NCI-H446 treated with DMSO at 0.1 percent for 48 hours (cell line): ENCODE measurements around the gene CHST11.

Experiments
- DNase-seq: peaks from one replicate; lab custom pipeline; 2025; lab: John Stamatoyannopoulos, UW

The CHST11 gene

DNA sequence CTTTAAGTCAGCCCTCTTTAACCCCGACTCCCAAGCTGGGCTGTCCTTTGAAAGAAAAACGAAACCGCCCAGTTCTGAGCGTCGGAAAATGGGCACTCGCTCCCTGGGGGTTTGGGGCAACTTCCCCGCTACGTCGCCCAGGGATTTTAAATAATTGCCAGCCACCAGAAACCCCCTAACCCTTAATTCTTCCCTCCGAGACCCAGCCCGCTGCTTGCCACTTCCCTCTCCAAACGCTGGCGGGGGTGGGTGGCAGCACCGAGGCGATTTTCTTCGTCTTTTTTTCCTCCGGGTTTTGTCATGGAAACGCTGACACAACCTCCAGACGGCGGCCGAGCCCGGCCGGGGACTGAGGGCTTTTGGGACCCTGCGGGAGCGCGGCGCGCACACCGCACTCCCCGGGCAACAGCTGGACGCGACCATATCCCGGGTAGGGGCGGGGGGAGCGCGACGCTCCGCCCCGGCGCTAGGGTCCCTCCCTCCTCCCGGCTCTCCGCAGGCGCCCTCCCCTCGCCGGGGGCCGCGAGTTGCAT lies at the start of gene CHST11:
Gene CHST11 (plus strand): TSS at position 532 of the 533 bp plus-strand sequence.
- DNase-seq: peak; percentile 50

DNA sequence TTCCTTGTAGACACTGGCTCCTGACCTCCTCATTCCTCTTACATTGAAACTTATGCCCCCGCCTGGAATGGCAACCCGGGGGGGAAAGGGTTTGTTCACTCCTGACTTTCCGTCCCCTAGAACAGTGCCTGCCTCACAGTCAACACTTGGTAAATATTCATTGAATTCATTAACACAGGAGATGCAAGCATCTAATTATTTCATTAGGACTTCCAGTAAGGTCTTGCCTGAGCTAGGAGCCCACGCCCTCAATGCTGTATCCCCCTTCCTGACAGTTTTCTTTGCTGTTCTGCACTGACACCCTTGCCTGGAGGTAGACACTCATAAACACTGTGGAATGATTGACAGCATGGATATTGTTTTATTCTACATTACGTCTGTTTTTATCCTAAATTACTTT lies 49.3 kb upstream of the CHST11 start:
- DNase-seq: no peak

DNA sequence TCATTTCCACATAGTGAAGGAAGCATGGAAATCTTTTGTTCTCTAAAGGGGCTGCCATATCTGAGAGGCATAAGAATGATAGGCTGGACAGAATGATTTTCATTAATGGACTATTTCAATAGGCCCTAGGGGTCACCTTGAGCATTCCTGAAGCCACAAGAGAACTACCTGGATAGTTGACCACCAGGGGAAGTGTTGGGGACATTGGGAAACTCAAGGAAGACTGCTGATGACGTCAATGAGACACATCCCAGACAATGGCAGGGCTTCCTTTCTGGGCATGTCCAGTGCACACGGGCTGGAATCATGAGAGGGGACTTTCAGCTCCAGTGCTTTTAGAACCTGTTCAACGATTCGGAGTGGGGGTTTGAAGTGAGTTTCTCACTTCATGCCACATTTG lies 48.8 kb upstream of the CHST11 start:
- DNase-seq: no peak

DNA sequence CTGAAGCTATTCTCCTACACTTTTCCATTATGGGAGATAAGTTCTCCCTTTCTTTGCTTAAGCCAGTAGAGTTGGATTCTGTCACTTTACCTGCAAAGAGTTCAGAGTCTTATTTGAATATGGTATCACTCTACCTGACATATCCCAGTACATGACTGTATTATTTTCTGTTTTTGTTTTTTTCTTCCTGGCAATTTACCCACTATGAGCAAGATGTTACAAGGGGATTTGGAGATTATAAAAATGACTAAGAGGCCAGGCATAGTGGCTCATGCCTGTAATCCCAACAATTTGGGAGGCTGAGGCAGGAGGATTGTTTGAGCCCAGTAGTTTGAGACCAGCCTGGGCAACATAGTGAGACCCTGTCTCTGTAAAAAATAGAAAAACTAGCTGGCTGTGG lies 46.4 kb upstream of the CHST11 start:
- no peak for DNase-seq

DNA sequence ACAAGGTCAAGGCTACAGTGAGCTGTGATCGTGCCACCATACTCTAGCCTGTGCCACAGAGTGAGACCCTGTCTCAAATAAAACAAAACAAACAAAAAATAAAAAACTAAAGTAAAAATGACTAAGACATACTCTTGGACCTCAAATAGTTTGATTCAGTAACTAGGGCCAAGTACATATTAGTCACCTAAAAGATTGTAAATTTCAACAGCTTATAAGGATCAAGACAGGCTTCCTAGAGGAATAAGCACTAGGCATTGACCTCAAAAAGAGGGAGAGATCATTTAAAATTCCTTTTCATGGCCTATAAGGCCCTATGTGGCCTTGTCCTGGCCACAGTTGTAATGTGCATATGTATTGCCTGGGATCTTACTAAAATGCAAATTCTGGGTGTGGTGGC lies 46.0 kb upstream of the CHST11 start:
- no peak for DNase-seq

DNA sequence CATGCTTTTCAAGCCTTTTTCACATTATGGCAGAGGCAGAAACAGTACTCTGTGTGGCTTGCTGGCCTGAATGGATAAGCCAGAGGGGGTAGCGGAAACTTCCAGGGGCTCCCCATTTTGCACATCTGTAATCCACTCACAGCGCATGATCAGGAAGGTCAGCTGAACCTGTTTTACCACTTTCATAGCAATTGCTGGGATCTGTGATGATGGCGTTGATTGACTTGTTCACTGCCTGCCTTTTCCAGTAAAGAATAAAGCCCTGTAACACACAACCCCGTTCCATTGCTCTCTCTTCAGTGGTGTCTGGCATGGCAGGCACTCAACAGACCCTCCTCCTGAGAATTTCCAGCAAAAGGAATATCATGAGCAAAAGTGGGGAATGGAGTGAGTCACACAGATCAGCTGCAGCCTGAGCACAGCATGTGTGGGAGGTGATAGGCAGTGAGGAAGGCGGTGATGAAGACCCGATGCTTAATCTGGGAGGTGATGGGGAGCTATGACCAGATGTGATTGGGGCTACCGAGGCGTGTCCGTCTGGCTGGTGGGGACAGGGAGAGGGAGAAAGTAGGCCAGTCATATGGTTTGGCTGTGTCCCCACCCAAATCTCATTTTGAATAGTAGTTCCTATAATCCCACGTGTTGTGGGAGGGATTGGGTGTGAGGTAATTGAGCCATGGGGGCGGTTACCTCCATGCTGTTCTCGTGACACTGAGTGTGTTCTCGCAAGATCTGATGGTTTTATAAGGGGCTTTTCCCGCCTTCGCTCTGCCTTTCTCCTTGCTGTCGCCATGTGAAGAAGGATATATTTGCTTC lies 44.7 kb upstream of the CHST11 start:
- DNase-seq: no peak

DNA sequence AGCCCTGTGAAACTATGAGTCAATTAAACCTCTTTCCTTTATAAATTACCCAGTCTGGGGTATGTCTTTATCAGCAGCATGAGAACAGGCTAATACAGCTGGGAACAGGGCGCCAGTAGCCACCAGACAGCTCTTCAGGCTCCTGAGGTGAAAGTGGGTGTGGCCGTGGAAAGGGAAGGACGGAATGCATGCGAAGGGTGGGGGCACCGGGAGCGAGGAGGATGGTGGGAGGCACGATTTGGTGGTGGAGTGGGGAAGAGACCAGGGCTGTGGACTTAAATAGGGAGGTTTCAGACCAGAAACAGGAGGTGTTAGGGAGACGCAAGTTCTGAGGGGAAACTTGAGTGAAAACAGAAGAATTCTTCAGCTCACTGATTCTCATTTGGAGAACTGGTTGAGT lies 44.1 kb upstream of the CHST11 start:
- DNase-seq: no peak

DNA sequence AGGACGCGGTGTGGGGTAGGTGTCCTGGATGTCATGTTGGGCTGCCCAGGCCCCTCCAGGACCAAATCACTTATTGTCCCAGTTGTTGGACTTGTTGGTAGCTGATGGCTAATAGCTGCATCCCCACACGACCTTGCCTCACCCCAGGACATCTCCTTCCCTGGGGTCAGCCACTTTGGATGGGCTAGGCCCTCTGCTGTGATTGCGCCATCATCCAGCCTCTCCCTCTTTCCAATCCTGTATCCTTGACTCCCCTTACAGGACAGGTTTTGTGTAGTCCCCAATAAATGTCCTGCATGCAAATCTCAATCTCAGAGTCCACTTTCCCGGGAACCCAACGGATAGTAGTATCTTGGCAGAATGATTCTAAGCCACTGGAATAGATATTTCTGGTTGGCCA lies 43.4 kb upstream of the CHST11 start:
- DNase-seq: no peak

DNA sequence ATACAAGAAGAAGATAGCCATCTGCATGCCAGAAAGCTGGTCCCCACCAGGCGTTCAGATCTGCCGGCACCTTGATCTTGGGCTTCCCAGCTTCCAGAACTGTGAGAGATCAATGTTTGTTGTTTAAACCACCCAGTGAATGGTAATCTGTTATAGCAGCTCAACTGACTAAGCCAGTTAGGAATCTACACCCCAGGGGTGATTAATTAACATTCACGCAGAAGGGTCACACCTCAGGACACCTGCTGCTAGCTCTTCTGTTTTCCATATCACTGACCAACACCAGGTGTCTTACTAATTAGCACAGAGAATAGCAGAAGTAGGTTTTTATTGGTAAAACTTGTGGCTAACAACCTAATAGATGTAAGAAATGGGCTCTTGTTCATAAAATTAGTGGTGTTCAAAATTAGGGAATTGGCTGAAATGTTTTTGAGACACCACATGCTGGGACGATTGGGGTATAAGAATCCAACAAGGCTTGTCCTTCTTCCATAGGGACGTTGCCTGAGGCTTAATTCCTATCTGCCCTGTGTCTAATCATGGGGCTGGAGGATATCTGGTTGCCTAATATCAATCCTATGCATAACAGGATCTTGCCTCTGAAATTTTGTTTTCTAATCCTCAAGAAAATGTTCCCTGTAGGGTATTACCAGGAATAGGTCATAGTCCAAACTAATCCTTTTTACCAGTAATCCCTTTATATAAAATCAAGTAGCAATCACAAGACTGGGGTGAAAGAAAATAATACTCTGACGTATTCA lies 42.0 kb upstream of the CHST11 start:
- DNase-seq: no peak

DNA sequence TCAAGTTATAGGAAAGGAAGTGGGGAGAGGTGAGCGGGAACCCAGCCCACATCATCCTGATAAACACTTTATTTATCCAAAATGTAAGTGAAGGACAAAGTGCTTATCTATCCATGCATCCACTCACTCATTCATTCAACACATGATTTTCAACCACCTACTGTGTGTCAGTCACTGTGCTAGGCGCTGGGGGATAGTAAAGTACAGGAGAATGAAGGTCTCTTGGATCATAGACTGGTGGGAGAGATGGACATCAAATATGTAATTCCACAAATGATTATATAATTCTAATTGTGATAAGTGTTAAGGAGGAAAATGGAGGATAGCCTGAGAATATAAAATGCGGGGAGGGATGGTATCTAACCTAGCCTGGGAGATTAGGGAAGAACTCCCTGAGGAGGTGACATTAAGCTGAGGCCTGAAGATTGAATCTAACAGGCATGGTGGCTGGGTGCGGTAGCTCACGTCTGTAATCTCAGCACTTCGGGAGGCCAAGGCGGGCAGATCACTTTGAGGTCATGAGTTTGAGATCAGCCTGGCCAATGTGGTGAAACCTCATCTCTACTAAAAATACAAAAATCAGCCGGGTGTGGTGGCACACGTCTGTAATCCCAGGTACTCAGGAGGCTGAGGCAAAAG lies 41.3 kb upstream of the CHST11 start:
- no peak for DNase-seq

DNA sequence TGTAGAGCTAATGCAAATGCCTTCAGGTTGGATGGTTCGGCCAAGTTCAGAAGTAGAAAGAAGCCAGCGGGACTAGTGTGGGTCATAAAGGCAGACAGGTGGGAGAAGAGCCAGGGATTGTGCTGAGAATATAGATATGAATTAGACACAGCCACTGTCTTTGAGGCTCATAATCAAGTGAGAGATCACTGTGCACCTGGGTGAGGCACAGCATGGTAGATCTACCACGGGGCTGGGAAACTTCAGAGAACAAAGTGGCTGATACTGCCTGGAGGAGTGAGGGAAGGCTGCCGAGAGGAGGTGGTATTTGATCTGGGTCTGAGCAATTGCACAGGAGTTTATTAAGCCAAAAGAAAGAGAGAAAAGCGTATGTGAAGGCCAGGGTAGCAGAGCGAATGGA lies 40.6 kb upstream of the CHST11 start:
- DNase-seq: no peak

DNA sequence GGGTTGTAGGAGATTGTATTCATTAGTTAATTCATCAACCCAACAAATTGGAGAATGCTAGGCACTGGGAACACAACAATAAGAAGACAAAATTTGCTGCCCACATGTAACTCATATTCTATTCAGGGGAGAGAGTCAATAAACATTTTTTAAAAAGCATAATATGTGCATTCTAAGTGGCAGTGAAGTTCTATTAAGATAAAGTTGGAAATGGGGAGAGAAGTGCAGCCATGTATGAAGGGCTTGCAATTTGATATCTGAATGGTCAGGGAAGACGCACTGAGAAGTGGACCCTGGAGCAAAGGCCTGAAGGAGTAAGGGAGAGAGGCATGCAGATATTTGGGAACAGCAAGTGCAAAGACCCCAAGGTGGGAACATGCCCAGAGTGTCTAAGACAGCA lies 40.2 kb upstream of the CHST11 start:
- DNase-seq: no peak

DNA sequence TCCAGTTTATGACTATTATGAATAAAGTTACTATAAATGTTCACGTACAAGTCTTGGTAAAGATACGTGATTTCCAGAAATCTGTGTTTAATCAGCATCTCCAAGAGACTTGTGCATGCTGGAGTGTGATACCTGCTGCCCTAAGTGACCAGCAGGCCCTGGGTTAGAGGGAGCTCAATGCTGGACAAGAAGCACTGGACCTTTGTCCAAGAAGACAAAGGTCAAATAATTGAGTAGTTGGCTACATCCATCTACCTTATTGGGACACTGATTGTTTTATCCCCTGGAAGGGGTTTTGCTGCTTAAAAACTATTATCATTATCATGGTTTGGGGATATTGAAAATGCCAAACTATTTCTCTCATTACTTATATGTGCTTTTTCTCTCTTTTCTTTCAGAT lies 37.0 kb upstream of the CHST11 start:
- DNase-seq: no peak

DNA sequence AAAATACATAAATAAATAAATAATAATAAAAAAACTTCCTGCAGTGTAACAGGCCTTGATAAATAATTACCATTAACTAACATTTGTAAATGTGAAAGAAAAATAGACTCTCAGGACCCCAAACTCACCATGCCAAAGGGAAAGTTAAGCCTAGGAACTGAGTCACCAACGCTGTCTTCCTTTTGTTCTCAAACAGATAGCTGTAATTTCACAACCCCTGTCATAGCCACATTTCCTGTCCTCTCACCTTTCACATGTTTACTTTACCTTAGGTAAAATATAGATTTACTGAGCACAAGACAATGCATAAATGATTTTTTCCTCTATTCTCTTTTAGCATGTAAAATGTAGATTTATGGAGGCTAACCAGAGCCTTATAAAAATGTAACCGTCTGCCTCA lies 35.9 kb upstream of the CHST11 start:
- DNase-seq: no peak

DNA sequence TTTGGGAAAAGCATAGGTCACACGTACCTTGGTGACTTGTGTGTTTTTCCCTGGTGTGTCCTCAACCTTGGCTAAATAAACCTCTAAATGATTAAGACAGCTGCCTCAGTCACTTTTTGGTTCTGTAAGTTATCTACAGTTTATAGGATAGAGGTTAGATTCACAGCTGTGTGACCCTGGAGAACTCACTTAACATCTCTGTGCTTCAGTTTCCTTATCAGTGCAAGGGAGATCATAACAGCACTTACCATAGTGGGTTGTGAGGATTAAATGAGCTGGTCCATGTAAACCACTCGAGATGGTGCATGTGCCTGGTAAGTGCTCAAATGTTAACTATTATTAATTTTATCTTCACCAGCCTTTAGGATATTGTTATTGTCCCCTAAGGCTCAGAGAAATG lies 35.4 kb upstream of the CHST11 start:
- no peak for DNase-seq

DNA sequence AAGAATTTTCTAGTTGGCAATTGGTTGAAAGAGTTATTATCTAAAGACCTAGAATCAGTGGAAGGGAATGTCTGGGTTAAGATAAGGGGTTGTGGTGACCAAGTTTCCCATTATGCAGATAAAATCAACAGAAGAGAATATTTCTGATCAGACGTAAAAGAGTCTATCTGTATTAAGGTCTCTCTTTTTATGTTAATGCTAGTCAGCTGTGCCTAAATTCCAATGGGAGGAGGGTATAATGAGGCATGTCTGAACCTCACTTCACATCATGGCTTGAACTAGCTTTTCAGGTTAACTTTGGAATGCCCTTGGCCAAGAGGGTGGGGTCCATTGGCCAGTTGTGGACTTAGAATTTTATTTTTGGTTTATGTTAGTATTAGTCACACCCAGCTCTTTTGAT lies 34.3 kb upstream of the CHST11 start:
- DNase-seq: no peak

DNA sequence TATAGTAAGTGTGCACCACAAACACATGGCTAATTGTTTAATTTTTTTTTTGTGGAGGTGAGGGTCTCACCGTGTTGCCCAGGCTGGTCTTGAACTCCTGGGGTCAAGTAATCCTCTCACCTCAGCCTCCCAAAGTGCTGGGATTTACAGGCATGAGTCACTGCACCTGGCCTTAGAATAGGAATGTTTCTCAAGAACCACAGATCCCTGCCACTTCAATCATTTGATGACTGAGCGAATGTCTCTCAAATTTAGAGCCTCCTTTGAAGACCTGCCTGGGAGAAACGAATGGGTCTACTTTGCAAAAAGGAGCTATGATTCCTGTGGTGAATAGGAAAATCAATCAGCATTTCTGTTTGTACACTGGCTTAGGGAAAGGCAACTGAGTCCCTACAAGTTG lies 33.5 kb upstream of the CHST11 start:
- no peak for DNase-seq

DNA sequence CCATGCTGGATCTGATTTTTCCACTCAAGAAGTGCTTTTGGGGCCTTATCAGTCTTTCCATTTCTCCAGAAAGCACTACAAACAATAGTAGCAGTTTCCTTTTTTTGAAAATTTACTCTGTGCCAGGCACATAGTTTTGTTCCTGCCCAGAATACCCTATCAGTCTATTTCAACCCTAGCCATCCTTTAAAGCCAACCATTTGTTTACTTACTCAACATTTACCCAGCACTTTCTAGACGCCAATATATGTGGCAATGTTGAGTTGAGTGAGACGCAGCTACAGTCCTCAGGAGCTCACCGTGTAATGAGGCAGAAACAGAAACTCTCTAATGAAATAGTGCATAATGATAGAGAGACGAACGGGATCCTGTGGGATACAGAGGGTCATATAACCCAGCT lies 32.9 kb upstream of the CHST11 start:
- DNase-seq: no peak

DNA sequence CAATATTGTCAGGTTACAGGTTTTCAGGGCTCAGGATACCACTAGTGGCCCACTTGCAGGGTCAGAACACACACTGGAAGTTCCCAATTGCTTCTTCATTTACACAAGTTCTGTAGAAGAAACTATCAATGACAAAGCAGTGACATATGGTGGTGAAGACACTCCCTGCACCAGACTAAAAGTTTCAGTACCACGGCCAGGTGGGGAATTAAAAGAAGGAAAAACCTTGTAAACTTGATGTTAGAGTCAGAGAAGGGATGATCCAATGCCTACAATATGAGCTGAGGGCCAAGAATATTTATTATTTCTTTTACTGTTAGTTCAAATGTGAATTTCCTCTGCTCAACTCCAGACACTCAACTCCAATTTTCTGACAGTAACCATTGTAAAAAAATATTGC lies 31.8 kb upstream of the CHST11 start:
- no peak for DNase-seq

DNA sequence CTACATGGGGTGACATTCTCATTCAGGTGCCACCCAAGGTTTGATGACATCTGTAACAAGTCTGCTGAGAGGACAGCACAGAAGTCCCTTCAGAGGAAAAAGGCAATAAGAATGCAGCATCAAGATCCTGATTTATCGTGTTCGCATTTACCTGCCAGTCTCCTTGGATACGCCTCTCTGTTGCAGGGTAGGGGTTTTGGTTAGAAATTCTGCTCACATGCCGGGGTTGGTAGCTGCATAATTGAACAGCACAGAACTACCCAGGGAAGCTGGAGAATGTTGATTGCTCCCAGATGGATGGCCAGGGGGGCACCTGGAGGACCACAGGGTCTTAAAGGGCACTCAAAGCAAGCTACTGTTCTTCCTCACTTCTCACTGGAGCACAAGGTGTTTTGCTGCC lies 31.1 kb upstream of the CHST11 start:
- DNase-seq: no peak

DNA sequence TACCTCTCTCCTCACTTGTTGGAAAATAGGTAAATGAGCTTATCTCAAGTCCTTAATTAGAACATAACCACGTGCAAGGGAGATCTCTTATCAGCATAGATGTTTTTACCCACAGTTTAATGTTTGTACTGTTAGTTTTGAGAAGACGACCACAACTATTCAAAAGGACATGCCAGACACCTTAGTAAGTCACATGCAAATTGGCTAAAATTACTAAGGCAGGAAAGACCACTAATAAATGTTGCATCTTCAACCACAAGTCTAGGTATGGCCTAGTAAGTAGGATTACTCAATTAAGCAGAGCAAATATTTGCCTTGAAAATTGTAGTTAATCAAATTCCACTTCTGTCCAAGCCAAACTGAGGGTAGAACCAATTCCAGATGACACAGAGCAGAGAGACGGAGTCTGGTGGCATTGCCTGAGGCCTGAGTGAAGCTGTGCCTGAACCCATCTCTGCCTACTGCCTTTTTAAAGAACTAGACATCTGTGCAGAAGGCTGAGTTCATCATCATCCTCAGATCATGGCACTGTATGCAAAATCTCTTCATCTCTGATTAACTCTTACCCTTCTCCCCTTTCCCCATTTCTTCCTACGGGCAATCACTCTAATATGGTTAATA lies 29.7 kb upstream of the CHST11 start:
- no peak for DNase-seq

DNA sequence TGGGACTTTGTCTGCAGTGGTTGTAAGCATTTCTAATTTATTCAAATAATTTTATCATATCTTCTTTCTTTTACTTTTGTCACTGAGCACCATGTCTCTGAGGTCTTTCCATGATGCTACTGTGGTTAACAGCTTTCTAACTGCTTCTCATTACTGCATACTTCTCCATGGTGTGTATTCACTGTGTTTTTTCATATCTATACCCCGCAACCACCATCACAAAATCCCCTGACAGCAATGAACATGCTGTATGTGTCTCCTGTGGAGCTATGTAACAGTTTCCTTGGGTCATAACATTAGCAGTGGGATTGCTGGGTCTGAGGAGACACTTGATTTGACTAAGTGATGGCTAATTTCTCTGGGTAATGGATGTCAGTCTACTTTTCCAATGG lies 29.2 kb upstream of the CHST11 start:
- no peak for DNase-seq
